GM10847 (cell line): ENCODE results near the gene MIPEP.

ENCODE experiments used
- POLR2A ChIP-seq: IDR thresholded peaks from 2 replicates; pipeline ENCODE4 v1.6.1; 2011; ENCODE audit not compliant: insufficient read length; ENCODE audit errors: extremely low read depth

MIPEP gene

GRCh38 chr13:23772717-23773116 is 116.5 kb downstream of the MIPEP start:
- no peak for TF ChIP-seq POLR2A

DNA sequence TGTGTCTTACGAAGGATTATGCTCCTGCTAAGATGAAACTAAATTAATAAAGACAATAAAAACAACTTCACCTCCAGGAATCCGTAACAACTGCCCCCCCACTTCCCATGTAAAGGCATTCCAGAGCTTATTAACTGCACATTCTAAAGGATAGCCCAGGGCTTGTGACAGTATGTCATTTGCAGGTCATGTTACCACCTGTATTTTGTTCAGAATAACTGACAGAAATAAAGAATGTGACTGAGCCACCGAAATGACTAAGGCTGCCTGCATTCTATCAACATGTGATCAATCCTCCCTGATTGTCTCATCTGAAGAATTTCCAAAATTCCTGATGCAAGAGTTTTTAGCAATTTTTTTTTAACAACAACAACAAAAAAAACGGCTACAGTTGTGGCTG is 117.2 kb downstream of the MIPEP start:
- TF ChIP-seq POLR2A, result no peak

DNA sequence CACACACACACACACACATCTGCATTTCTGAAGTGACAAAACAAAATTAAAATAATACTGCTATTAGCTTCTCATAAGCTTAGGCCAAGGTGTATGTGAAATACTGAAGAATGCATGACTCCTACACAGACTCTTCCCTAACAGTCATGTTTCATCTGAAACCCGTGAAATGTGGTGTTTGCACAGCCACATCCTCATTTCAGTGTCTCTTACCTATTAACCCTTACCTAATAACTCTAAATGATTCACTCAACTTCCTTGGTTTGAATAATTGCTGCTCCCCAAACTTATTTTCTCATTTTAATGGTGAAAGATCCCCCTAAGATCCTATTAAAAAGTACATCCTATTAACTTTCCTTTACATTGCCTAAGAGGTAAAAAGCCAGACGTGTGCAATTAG is 117.6 kb downstream of the MIPEP start:
- TF ChIP-seq POLR2A, result no peak

DNA sequence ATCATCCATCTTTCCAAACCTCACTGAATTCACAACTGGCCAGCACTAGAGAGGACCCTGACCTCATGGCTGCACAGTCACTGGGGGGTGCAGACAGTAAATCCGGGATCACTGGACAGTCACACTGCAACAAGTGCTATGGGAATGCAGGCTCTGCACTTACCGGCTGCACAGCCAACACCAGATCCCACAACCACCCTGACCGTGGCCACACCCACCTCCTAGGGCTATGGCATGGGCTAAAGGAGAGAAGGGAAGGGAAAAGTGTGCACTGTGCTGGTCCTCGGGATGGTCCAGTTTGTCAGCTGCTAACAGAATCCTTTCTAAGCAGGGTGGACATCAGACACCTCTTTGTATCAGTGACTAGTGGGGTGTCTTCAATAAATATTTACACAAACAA is 118.2 kb downstream of the MIPEP start:
- TF ChIP-seq POLR2A, result no peak

GRCh38 chr13:23770428-23770827 is 118.8 kb downstream of the MIPEP start:
- TF ChIP-seq POLR2A, result no peak

DNA sequence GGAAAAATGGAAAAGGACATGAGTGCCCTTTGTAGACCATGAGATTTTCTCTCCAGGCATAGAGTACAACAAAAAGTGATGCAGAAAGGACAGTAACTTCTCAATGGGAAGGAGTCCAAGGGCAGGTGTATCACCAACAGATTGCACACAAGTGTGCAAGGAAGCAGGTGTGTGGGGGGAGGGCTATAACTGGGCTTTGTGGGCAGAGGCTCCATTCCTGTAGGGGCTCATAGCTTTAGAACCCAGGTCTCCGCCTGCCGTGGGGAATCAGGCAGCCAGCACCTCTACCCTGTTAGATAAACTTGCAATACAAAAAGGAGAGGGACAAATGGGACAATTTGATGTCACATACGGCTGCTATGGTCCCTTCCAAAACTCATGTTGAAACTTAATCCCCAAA is 119.8 kb downstream of the MIPEP start:
- TF ChIP-seq POLR2A, result no peak

- no peak for TF ChIP-seq POLR2A
These were observed 121.4 kb downstream of the MIPEP start for GRCh38 chr13:23767838-23768237.

GRCh38 chr13:23766939-23767338 is 122.3 kb downstream of the MIPEP start:
- no peak for TF ChIP-seq POLR2A

- no peak for TF ChIP-seq POLR2A
These were observed 122.9 kb downstream of the MIPEP start for GRCh38 chr13:23766283-23766682.

- TF ChIP-seq POLR2A, result no peak
These were observed 123.7 kb downstream of the MIPEP start for GRCh38 chr13:23765531-23765930.

DNA sequence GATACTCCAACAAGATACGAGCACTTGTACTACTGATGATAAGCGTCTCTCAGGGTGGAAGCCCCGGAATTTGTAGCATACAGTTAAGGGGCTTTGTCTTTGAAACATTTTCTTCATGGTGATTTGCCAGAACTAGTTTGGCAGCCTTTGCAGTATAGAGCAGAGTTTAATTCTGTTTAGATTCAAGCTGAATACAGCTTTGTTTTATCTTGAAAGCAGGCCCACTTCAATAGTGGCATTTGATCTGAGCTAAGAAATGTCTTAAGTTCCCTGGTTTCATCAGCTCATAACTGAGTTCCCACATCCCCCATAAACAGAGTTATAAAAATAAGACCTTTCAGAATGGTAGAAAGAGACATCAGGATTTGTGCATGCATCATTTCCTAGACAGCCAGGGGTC is 125.9 kb downstream of the MIPEP start:
- TF ChIP-seq POLR2A, result no peak

DNA sequence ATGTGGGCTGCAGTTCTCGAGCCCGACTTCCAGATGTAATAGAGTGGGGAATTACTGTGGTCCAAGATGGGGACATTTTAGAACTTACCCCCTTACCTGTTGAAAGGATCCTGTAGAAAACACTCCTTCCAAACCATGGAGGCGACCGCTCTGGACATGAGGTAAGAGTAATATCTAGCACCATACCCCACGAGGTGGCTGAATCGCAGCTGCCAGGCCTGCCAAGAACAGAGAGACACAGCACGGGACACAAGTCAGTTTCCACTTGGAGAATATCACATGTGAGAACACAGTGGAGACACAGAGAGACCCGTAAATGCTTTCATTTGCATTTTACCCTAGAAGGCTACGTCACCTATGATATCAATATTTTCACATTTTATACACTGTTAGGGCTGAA is 129.2 kb downstream of the MIPEP start:
- TF ChIP-seq POLR2A, result no peak

DNA sequence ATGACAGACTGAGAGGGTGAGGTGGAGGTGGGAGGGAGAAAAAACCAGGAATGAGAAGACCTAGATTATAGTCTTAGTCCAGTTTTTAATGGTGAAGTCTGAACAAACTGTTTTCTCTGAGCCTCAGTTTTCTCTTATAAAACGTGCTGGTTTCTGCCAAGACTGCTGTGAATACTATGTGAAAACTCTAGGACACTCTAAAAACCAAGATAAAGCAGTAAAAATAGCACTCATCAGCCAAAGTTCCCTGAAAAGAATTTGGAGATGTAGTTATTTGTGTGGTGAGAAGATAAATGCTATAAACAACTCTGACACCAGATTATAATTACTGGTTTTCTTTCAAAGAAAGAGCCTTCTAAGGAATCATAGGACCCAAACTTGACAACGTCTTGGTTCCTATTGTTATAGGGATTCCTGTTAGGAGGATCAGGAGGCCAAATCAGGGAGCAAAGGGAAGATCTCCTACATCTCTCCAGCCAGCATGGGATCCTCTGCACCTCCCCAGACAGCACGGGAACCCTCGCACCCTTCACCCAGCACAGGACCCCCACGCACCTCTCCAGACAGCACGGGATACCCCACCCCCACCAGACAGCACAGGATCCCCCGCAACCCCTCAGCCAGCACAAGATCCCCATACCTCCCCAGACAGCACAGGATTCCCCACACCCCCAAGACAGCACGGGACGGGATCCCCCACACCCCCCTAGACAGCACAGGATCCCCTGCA is 130.2 kb downstream of the MIPEP start:
- TF ChIP-seq POLR2A, result no peak

- no peak for TF ChIP-seq POLR2A
These were observed 134.2 kb downstream of the MIPEP start for GRCh38 chr13:23754997-23755396.

DNA sequence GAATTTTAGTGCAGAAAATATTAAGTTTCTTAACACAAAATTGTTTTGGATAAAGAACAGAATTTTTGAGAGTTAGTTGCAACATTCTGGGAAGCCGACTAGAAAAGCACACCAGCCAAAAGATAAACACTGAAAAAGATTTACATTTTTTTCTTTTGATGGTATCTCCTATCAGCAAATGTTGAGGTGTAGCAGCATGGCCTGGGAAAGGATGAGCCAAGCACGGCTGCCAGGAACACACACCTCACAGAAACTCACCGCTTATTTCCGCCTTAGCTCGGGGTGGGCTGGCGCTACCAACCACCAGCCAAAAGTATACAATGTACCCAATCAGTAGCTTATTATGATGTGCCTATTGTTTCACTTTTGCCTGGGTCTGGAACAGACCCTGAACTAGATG is 134.7 kb downstream of the MIPEP start:
- TF ChIP-seq POLR2A, result no peak

- no peak for TF ChIP-seq POLR2A
These were observed 135.7 kb downstream of the MIPEP start for GRCh38 chr13:23753458-23753857.

DNA sequence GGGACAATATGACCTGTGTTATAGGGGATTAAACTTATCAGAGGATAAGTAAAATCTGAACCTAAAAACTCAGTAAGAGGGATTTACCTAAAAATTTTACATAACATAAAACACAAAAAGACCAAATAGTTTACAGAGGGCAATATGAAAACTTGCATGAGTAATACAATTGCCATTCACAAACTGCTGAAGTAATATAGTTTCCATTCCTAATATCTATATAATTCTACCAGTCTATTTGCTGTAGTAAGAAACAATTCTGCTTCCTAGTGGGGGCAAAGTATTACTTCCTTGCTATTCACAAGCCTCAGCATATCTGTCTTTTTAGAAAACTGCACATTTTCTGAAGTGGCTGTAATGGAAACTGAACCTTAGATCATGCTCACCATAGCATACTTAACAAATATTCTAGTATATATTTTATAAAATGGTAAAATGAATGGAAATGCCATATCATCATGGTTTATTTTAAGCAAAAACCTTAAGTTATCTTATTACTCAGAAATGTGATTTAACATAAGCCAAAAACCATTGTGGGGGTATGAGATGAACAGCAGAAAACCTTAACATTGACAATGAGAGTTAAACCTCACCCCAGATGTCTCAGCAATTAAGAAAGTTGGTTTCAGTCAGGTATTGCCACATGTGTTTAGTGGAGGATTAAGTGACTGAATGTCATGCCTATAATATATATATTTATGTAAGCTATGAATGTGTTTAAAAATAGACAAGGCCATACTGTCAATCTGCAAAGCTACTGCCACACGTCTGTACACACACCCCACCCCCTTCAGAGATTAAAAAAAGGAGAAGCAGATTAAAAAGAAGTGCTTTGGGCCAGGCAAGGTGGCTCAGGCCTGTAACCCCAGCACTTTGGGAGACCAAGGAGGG is 136.8 kb downstream of the MIPEP start:
- TF ChIP-seq POLR2A, result no peak

DNA sequence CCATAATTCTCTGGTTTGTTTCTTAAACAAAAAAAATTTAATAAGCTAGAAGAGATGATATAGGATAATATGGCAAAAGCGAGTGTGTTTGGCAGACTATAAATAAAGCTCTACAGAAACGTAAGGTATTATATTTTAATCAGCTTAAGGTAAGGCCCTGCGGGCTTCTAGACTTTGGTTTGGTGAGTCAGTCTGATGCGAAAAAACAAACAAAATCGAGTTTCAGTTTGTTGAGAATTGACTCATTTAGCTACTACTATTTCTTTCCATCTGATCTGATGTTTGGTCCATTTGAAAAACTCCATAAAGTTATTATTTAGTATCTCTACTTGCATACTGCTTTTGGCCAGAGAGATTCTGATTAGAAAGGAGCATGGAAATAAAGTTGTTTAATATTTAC is 138.0 kb downstream of the MIPEP start:
- no peak for TF ChIP-seq POLR2A
